Kidney (tissue), 14 donors: ENCODE data around the gene EGFLAM. TPM values are rescaled to one million over a fixed set of nuclear protein-coding genes. Genes with fewer than 3 reads are reported as not detected.

ENCODE experiments used
- DNase-seq, 5 donors: peaks; one replicate each; pipeline ENCODE4 v3.0.0-alpha.2; 2013 to 2020
- FAIRE-seq: peaks from 2 replicates; lab custom pipeline; 2012; peaks lifted over from hg19 to GRCh38; lab: Jason Lieb, UNC
- H3K27ac ChIP-seq, 2 donors: one replicate each; pipeline ENCODE4 v1.7.0; 2013; ENCODE audit warnings: low read depth in 2 of 2, low read length in 2 of 2, inconsistent platforms in 1 of 2
- H3K27me3 ChIP-seq: one replicate; pipeline ENCODE4 v1.7.1; 2013; ENCODE audit warnings: low read length, inconsistent platforms; ENCODE audit not compliant: control insufficient read depth, insufficient read depth
- H3K36me3 ChIP-seq, 3 donors: one replicate each; pipeline versions ENCODE4 v1.7.0 to v1.7.1; 2013; ENCODE audit warnings: low read length in 3 of 3, control low read depth in 1 of 3, inconsistent platforms in 1 of 3; ENCODE audit not compliant: insufficient read depth in 3 of 3, control insufficient read depth in 2 of 3
- H3K4me1 ChIP-seq, 3 donors: one replicate each; pipeline versions ENCODE4 v1.7.0 to v1.7.1; 2013; ENCODE audit warnings: low read length in 3 of 3, inconsistent platforms in 1 of 3, low read depth in 1 of 3; ENCODE audit not compliant: control insufficient read depth in 2 of 3, insufficient read depth in 2 of 3
- H3K4me3 ChIP-seq, 3 donors: one replicate each; pipeline versions ENCODE4 v1.7.0 to v1.8.1; 2013; ENCODE audit warnings: low read length in 3 of 3, control low read depth in 1 of 3, inconsistent platforms in 1 of 3
- H3K9ac ChIP-seq, 3 donors: one replicate each; pipeline versions ENCODE4 v1.7.0 to v1.7.1; 2013; ENCODE audit warnings: low read length in 3 of 3, control low read depth in 1 of 3, inconsistent platforms in 1 of 3
- H3K9me3 ChIP-seq, 3 donors: one replicate each; pipeline versions ENCODE4 v1.7.0 to v1.7.1; 2013; ENCODE audit warnings: low read length in 3 of 3, control low read depth in 1 of 3, inconsistent platforms in 1 of 3; ENCODE audit not compliant: control insufficient read depth in 2 of 3, insufficient read depth in 1 of 3
- intact Hi-C: fragments of 100-400 bp; cut with DNase I; formaldehyde crosslinking; loops from one replicate; pipeline ENCODE4 v1.11.1; 2022
- polyA plus RNA-seq: library from polyadenylated mRNA; stranded (reverse); fragments of 350-450 nt; fragmentation: Illumina TruSeq; extraction: RNeasy Lipid Tissue Mini Kit (QIAGEN cat#74804); gene quantifications from one replicate; pipeline ENCODE4 v1.2.3, GENCODE V29; 2014; ENCODE audit warnings: low read depth, low replicate concordance; ENCODE audit not compliant: insufficient read depth
- total RNA-seq: library from RNA; stranded (reverse); fragmentation: NEBNext Ultra II Directional; extraction: Animal tissue kit (Norgen Biotek cat#: 25700); gene quantifications from one replicate; pipeline ENCODE4 v1.2.1, GENCODE V29; 2021
- TF ChIP-seq, protein P1 (sequence below): IDR thresholded peaks from 3 replicates; pipeline ENCODE4 v1.5.1; 2012; ENCODE audit warnings: mild to moderate bottlenecking, moderate library complexity, borderline replicate concordance; ENCODE audit not compliant: insufficient read depth; ENCODE audit errors: extremely low read depth
- donor health status: control.
- donor health status: control.
- donor health status: control.
- donor health status: control.
- donor health status: control.
- donor health status: DM: yes; HTN: yes; CAD: no.
- donor health status: Normal renal cell carcinoma (clear cell type).

The EGFLAM gene
- total and polyA plus RNA-seq, 2 donors from 2014 or later, result 5.1 to 5.9 TPM

DNA sequence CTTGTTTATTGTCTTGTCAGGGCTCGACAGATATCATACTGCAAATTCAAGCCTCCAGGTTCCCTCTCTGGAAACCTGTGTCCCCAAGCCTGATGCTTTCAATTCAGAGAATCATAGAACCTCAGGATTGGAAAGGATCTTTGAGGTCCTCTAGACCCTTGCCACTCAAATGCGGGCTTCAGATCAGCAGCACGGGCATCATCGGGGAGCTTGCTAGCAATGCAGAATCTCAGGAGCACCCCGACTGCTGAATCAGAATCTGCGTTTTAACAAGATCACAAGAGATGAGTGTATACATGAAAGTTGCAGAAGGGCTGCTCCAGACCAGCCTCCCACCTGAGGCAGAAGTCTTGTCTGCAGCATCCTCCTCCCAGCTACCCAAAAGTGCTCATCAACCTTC is 13.1 kb upstream of the EGFLAM start:
- no peak overlapping the region for H3K27ac ChIP-seq
- TF ChIP-seq, protein P1, sequence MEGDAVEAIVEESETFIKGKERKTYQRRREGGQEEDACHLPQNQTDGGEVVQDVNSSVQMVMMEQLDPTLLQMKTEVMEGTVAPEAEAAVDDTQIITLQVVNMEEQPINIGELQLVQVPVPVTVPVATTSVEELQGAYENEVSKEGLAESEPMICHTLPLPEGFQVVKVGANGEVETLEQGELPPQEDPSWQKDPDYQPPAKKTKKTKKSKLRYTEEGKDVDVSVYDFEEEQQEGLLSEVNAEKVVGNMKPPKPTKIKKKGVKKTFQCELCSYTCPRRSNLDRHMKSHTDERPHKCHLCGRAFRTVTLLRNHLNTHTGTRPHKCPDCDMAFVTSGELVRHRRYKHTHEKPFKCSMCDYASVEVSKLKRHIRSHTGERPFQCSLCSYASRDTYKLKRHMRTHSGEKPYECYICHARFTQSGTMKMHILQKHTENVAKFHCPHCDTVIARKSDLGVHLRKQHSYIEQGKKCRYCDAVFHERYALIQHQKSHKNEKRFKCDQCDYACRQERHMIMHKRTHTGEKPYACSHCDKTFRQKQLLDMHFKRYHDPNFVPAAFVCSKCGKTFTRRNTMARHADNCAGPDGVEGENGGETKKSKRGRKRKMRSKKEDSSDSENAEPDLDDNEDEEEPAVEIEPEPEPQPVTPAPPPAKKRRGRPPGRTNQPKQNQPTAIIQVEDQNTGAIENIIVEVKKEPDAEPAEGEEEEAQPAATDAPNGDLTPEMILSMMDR, result no peak
- H3K4me3 ChIP-seq, result no peak overlapping the region
- no peaks in the 10 kb centered on the region for H3K36me3 ChIP-seq
- H3K9ac ChIP-seq, result no peak overlapping the region
- intact Hi-C loops, result no loop called here
- DNase-seq (no peak), FAIRE-seq (no peak)
- H3K4me1 ChIP-seq, result no peaks in the 10 kb centered on the region
- no peaks in the 10 kb centered on the region for H3K9me3 ChIP-seq
- H3K27me3 ChIP-seq, result no peaks in the 10 kb centered on the region

- FAIRE-seq (no peak), DNase-seq (no peak)
- H3K9ac ChIP-seq, result no peak overlapping the region
- no peaks in the 10 kb centered on the region for H3K9me3 ChIP-seq
- intact Hi-C loops, result no loop called here
- no peak overlapping the region for H3K4me3 ChIP-seq
- H3K27ac ChIP-seq, result no peak overlapping the region
- no peaks in the 10 kb centered on the region for H3K27me3 ChIP-seq
- H3K36me3 ChIP-seq, result no peaks in the 10 kb centered on the region
- no peaks in the 10 kb centered on the region for H3K4me1 ChIP-seq
- TF ChIP-seq, protein P1, result no peak
Observed at GRCh38 chr5:38249301-38249700, 9.1 kb upstream of the EGFLAM start.

DNA sequence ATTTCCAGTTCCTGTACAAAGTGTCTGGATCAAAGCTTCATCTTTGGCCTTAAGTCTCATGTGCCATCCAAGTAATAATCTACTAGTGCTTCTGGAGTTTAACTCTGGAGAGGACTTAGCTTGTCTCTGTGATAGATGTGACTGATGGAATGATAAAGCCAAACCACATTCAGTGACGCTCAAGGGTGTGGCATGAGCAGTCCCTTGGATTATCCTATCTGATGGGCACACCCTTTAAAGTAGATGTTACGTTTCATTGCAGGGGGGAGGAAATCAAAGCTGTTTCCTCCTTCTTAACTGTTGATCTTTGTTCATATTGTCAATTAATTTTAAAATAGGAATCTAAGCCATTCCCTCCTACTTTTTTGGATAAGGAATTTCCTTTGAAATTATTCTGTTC is 8.5 kb upstream of the EGFLAM start:
- Histone ChIP-seq H3K27me3 (no peaks in the 10 kb centered on the region), H3K9me3 (no peaks in the 10 kb centered on the region), H3K9ac (no peak overlapping the region), H3K27ac (no peak overlapping the region), H3K36me3 (no peaks in the 10 kb centered on the region), H3K4me3 (no peak overlapping the region), H3K4me1 (no peaks in the 10 kb centered on the region)
- FAIRE-seq, result no peak
- TF ChIP-seq, protein P1, result no peak
- intact Hi-C loops, result no loop called here
- DNase-seq, result no peak
